K562 (cell line): Measurements from ENCODE around the gene CAMSAP2. TPM values are rescaled to one million over a fixed set of nuclear protein-coding genes. Genes with fewer than 3 reads are reported as not detected.

Experiments
- BHLHE40 ChIP-seq: IDR thresholded peaks from 2 replicates; pipeline ENCODE4 v1.6.1; 2011; ENCODE audit warnings: low read length, improper control_type of control experiment
- CHD4 ChIP-seq: fragments of 200-600 bp; sonication (generic); IDR thresholded peaks from 3 replicates; pipeline ENCODE4 v1.6.1; 2012; ENCODE audit warnings: low read depth, mild to moderate bottlenecking, mixed read lengths, low read length, inconsistent platforms; ENCODE audit not compliant: insufficient read depth, insufficient replicate concordance, poor library complexity, severe bottlenecking
- CHD7 ChIP-seq: fragments of 200-600 bp; sonication (generic); IDR thresholded peaks from one replicate; pipeline ENCODE4 v1.6.1; 2012; ENCODE audit warnings: mild to moderate bottlenecking, low read depth, low read length, inconsistent platforms
- ESRRA ChIP-seq: fragments of 450-650 bp; IDR thresholded peaks from 2 replicates; pipeline ENCODE4 v1.6.1; 2014; ENCODE audit warnings: low read depth, mild to moderate bottlenecking, moderate library complexity, borderline replicate concordance
- JUND ChIP-seq, 2 experiments: IDR thresholded peaks; 2 replicates in 1 of 2; 3 replicates in 1 of 2; pipeline ENCODE4 v1.6.1; 2011; ENCODE audit warnings: borderline replicate concordance in 2 of 2, low read depth in 2 of 2, low read length in 2 of 2, improper control_type of control experiment in 1 of 2, missing biosample characterization in 1 of 2, missing genetic modification characterization in 1 of 2, missing genetic modification reagents in 1 of 2
- MBD2 ChIP-seq: sonication (generic); IDR thresholded peaks from 2 replicates; pipeline ENCODE4 v1.6.1; 2016; ENCODE audit warnings: low read depth, borderline replicate concordance
- MTA1 ChIP-seq: fragments of 450-650 bp; IDR thresholded peaks from 2 replicates; pipeline ENCODE4 v1.6.1; 2017; ENCODE audit warnings: borderline replicate concordance
- RAD21 ChIP-seq, 2 experiments: fragments of 250-450 bp in 1 of 2; fragments of 450-650 bp in 1 of 2; sonication (Bioruptor Pico) in 1 of 2; formaldehyde crosslinking in 1 of 2; IDR thresholded peaks in 1 of 2; conservative IDR thresholded peaks in 1 of 2; 2 replicates each; pipeline versions ENCODE4 v1.4.0 to v1.8.0; 2020 to 2022; ENCODE audit warnings: mild to moderate bottlenecking in 2 of 2, moderate library complexity in 1 of 2
- TFAM ChIP-seq: fragments of 250-450 bp; sonication (Bioruptor Pico); conservative IDR thresholded peaks from 2 replicates; pipeline ENCODE4 v1.5.0; 2021; ENCODE audit warnings: mild to moderate bottlenecking, moderate library complexity
- ZBTB7A ChIP-seq: IDR thresholded peaks from 2 replicates; pipeline ENCODE4 v1.6.1; 2011; ENCODE audit warnings: low read depth, mild to moderate bottlenecking, low read length, moderate library complexity, borderline replicate concordance; ENCODE audit not compliant: control insufficient read depth
- ZNF224 ChIP-seq: sonication (generic); formaldehyde crosslinking; IDR thresholded peaks from 2 replicates; pipeline ENCODE4 v1.8.0; 2022; ENCODE audit warnings: mild to moderate bottlenecking, missing genetic modification reagents
- polyA plus RNA-seq, 8 experiments: library from polyadenylated mRNA; depleted of rRNA in 4 of 8; stranded (reverse) in 5 of 8; unstranded in 3 of 8; fragments of >200 nt; fragmentation: Nextera tagmentation in 2 of 8; fragmentation: Illumina TruSeq in 1 of 8; extraction: Ambion mirVana in 2 of 8; extraction: Trizol in 1 of 8; gene quantifications; 2 replicates each; pipeline versions ENCODE4 v1.2.1 to v1.2.3, GENCODE V29; 2011 to 2014; ENCODE audit warnings: inconsistent platforms in 1 of 8, missing spikeins in 1 of 8
- total RNA-seq, 7 experiments: library from RNA; depleted of rRNA in 6 of 7; stranded (reverse); fragments of >200 nt in 6 of 7; fragmentation: Illumina TruSeq in 2 of 7; extraction: Trizol in 2 of 7; gene quantifications; 2 replicates each; pipeline versions ENCODE4 v1.2.1 to v1.2.3, GENCODE V29; 2011 to 2021; ENCODE audit warnings: low replicate concordance in 1 of 7

Gene CAMSAP2
- total and polyA plus RNA-seq, 9 of the 15 experiments (the other 6 are each of a cell fraction or from before 2014, with no cell fraction given), result 1.4 to 7.5 (median 2.7) TPM

- TF ChIP-seq CHD7, result no peak
- peak in 1 of 2 experiments; percentile 24; a peak in 1 of 4 replicates for TF ChIP-seq RAD21 (CRISPR knock-in tag; conservative IDR thresholded peaks at IDR 0.05 in 1 of 2, IDR thresholded peaks at IDR 0.05 in 1 of 2)
- no peak for TF ChIP-seq CHD4
- peak; percentile 60 for TF ChIP-seq JUND (IDR thresholded peaks at IDR 0.05; ENCODE audit: borderline replicate concordance, low read depth, low read length)
- TF ChIP-seq JUND (tag; IDR thresholded peaks at IDR 0.05; ENCODE audit: borderline replicate concordance, low read depth, low read length), result no peak
- no peak for TF ChIP-seq ESRRA
- peak; percentile 16; the same call in 1 of the 2 replicates for TF ChIP-seq ZBTB7A
- peak; percentile 20; the same call in 1 of the 2 replicates for TF ChIP-seq BHLHE40
- TF ChIP-seq TFAM (CRISPR knock-in tag), result no peak
- TF ChIP-seq ZNF224, result no peak
- 0 out of 2 replicates have a peak, but pooled peaks have one; percentile 48 for TF ChIP-seq MBD2
- no peak for TF ChIP-seq MTA1
Observed at GRCh38 chr1:200890818-200891773, 152.4 kb downstream of the CAMSAP2 start (continued).
